ENCODE data around the gene DDX60. TPM values are rescaled to one million over a fixed set of nuclear protein-coding genes. Genes with fewer than 3 reads are reported as not detected.
A peak's percentile ranks its signal among the peaks of the same experiment; 100 is the strongest.

DDX60 gene
- total RNA-seq, 1 donor from 2014 or later = 5.0 TPM

- H3K36me3 Mint-ChIP-seq (ENCODE audit: low read depth, unreplicated experiment) = no peaks in the 10 kb centered on the region
- H3K27ac Mint-ChIP-seq (ENCODE audit: unreplicated experiment) = no peak overlapping the region
- DNase-seq (ENCODE audit: low spot score) = no peak
- H3K9me3 Mint-ChIP-seq (ENCODE audit: unreplicated experiment) = no peaks in the 10 kb centered on the region
- TF ChIP-seq, protein P1, sequence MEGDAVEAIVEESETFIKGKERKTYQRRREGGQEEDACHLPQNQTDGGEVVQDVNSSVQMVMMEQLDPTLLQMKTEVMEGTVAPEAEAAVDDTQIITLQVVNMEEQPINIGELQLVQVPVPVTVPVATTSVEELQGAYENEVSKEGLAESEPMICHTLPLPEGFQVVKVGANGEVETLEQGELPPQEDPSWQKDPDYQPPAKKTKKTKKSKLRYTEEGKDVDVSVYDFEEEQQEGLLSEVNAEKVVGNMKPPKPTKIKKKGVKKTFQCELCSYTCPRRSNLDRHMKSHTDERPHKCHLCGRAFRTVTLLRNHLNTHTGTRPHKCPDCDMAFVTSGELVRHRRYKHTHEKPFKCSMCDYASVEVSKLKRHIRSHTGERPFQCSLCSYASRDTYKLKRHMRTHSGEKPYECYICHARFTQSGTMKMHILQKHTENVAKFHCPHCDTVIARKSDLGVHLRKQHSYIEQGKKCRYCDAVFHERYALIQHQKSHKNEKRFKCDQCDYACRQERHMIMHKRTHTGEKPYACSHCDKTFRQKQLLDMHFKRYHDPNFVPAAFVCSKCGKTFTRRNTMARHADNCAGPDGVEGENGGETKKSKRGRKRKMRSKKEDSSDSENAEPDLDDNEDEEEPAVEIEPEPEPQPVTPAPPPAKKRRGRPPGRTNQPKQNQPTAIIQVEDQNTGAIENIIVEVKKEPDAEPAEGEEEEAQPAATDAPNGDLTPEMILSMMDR (IDR thresholded peaks at IDR 0.05; ENCODE audit: unreplicated experiment) = peak; percentile 39
- H3K4me1 Mint-ChIP-seq (ENCODE audit: unreplicated experiment) = no peaks in the 10 kb centered on the region
- no peak overlapping the region for H3K4me3 Mint-ChIP-seq (ENCODE audit: unreplicated experiment)
- no peaks in the 10 kb centered on the region for H3K27me3 Mint-ChIP-seq (ENCODE audit: unreplicated experiment)
Measured at GRCh38 chr4:168183717-168184571, 134.6 kb downstream of the DDX60 start.

GRCh38 chr4:168177546-168178149 lies 140.9 kb downstream of the DDX60 start:
- no peaks in the 10 kb centered on the region for H3K36me3 Mint-ChIP-seq (ENCODE audit: low read depth, unreplicated experiment)
- H3K4me3 Mint-ChIP-seq (ENCODE audit: unreplicated experiment) = no peak overlapping the region
- no peak overlapping the region for H3K27ac Mint-ChIP-seq (ENCODE audit: unreplicated experiment)
- DNase-seq (ENCODE audit: low spot score) = no peak
- no peaks in the 10 kb centered on the region for H3K9me3 Mint-ChIP-seq (ENCODE audit: unreplicated experiment)
- no peaks in the 10 kb centered on the region for H3K4me1 Mint-ChIP-seq (ENCODE audit: unreplicated experiment)
- peaks cover 3% of the 10 kb centered on the region for H3K27me3 Mint-ChIP-seq (ENCODE audit: unreplicated experiment)
- TF ChIP-seq, protein P1 (IDR thresholded peaks at IDR 0.05; ENCODE audit: unreplicated experiment) = no peak

GRCh38 chr4:168174308-168174707 lies 144.2 kb downstream of the DDX60 start:
- no peak for DNase-seq (ENCODE audit: low spot score)
- no peaks in the 10 kb centered on the region for H3K9me3 Mint-ChIP-seq (ENCODE audit: unreplicated experiment)
- H3K27ac Mint-ChIP-seq (ENCODE audit: unreplicated experiment) = no peak overlapping the region
- peaks cover 3% of the 10 kb centered on the region for H3K27me3 Mint-ChIP-seq (ENCODE audit: unreplicated experiment)
- no peak overlapping the region for H3K4me3 Mint-ChIP-seq (ENCODE audit: unreplicated experiment)
- no peaks in the 10 kb centered on the region for H3K36me3 Mint-ChIP-seq (ENCODE audit: low read depth, unreplicated experiment)
- TF ChIP-seq, protein P1 (IDR thresholded peaks at IDR 0.05; ENCODE audit: unreplicated experiment) = no peak
- H3K4me1 Mint-ChIP-seq (ENCODE audit: unreplicated experiment) = no peaks in the 10 kb centered on the region

GRCh38 chr4:168167714-168168284 lies 150.8 kb downstream of the DDX60 start:
- H3K4me1 Mint-ChIP-seq (ENCODE audit: unreplicated experiment) = no peaks in the 10 kb centered on the region
- no peak overlapping the region for H3K27ac Mint-ChIP-seq (ENCODE audit: unreplicated experiment)

More at GRCh38 chr4:168167714-168168284, 150.8 kb downstream of the DDX60 start:
- Mint-ChIP-seq H3K36me3 (ENCODE audit: low read depth, unreplicated experiment) (no peaks in the 10 kb centered on the region), H3K27me3 (ENCODE audit: unreplicated experiment) (no peaks in the 10 kb centered on the region), H3K4me3 (ENCODE audit: unreplicated experiment) (no peak overlapping the region), H3K9me3 (ENCODE audit: unreplicated experiment) (no peaks in the 10 kb centered on the region)
- TF ChIP-seq, protein P1 (IDR thresholded peaks at IDR 0.05; ENCODE audit: unreplicated experiment) = no peak
- no peak for DNase-seq (ENCODE audit: low spot score)

Other genes starting within 250 kb of the DDX60 start
- not detected for gene ANXA10, start 226.2 kb downstream of the DDX60 start, total RNA-seq (ENCODE audit: unreplicated experiment)
- 10.8 TPM for gene DDX60L, start 161.7 kb upstream of the DDX60 start, total RNA-seq (ENCODE audit: unreplicated experiment)
- 16.4 TPM for gene PALLD, start 178.3 kb upstream of the DDX60 start, total RNA-seq (ENCODE audit: unreplicated experiment)

All from endothelial cell (in vitro differentiated cells).